ENCODE measurements around the gene HMOX1.

HMOX1 gene

DNA sequence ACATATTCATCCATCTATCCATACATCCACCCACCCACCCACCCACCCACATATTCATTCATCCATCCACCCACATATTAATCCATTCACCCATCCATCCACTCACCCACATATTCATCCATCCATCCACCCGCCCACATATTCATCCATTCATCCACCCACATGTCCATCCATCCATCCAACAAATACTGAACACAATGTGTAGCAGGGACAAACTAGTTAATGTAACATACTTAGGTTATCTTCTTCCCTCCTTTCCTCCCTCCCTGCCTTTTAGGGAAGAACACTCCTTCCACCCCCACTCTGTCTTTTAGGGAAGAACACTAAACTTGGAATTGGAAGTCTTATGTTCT is 58.4 kb downstream of the HMOX1 start:
- H3K4me3 ChIP-seq (ENCODE audit: low read depth, low read length) = no peak overlapping the region
- no peak for DNase-seq (ENCODE audit: low read depth)
- TF ChIP-seq, protein P1, sequence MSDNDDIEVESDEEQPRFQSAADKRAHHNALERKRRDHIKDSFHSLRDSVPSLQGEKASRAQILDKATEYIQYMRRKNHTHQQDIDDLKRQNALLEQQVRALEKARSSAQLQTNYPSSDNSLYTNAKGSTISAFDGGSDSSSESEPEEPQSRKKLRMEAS (IDR thresholded peaks at IDR 0.05; ENCODE audit: low read depth, low read length) = no peak
- no peak for TF ChIP-seq MYC (IDR thresholded peaks at IDR 0.05; ENCODE audit: low read depth, low read length)
- no peak for TF ChIP-seq POLR2A (IDR thresholded peaks at IDR 0.05; ENCODE audit: extremely low read depth, insufficient read length)
- TF ChIP-seq, protein P2, sequence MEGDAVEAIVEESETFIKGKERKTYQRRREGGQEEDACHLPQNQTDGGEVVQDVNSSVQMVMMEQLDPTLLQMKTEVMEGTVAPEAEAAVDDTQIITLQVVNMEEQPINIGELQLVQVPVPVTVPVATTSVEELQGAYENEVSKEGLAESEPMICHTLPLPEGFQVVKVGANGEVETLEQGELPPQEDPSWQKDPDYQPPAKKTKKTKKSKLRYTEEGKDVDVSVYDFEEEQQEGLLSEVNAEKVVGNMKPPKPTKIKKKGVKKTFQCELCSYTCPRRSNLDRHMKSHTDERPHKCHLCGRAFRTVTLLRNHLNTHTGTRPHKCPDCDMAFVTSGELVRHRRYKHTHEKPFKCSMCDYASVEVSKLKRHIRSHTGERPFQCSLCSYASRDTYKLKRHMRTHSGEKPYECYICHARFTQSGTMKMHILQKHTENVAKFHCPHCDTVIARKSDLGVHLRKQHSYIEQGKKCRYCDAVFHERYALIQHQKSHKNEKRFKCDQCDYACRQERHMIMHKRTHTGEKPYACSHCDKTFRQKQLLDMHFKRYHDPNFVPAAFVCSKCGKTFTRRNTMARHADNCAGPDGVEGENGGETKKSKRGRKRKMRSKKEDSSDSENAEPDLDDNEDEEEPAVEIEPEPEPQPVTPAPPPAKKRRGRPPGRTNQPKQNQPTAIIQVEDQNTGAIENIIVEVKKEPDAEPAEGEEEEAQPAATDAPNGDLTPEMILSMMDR (IDR thresholded peaks at IDR 0.05; ENCODE audit: low read depth, low read length) = no peak

DNA sequence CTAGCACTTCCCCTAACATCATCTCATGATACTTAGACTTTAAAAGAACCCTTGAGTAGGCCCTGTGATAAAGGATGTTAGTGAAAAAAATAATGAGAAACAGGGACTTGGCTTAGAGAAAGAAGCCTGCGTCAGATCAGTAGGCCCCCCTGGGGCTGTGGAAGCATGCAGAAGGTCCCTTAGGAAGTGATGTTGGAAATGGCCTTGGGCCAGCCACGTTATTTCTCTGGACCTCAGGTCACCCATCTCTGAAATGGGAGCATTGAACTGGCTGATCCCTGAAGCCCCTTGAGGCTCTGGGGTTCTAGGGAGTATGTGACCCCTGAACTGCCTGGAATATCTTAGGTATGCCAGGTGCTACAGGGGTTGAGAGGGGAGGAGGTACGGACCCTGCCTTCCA is 59.2 kb downstream of the HMOX1 start:
- H3K4me3 ChIP-seq (ENCODE audit: low read depth, low read length) = no peak overlapping the region
- DNase-seq (ENCODE audit: low read depth) = no peak
- TF ChIP-seq, protein P2 (IDR thresholded peaks at IDR 0.05; ENCODE audit: low read depth, low read length) = no peak
- TF ChIP-seq POLR2A (IDR thresholded peaks at IDR 0.05; ENCODE audit: extremely low read depth, insufficient read length) = no peak
- no peak for TF ChIP-seq MYC (IDR thresholded peaks at IDR 0.05; ENCODE audit: low read depth, low read length)
- TF ChIP-seq, protein P1 (IDR thresholded peaks at IDR 0.05; ENCODE audit: low read depth, low read length) = no peak

DNA sequence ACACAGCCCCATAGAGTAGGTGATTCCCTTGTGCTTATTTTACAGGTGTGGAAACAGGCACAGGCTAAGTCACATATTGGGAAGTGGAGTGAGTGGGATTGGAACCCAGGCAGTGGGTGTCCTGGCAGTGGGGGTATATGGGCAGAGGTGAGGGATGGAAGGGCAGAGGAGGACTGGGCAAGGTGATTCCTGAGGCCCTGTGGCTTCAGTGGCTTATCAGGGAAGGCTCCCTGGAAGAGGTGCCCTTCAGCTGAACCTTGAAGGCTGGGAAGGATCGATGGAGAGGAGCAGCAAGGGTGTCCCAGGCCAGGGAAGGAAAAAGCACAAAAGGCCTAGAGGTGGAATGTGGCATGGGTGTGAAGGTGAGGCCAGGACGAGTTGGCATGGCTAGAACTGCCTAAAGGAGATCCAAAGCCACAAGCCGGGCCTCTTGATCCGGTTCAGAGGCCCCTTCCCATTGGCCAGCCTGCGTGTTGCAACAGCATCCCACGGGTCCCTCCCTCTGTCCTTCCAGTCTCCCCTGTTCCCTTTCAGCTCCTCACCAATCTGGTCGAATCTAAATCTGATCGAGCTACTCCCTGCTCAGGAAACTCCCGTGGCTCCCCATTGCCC is 60.7 kb downstream of the HMOX1 start:
- no peak overlapping the region for H3K4me3 ChIP-seq (ENCODE audit: low read depth, low read length)
- TF ChIP-seq MYC (IDR thresholded peaks at IDR 0.05; ENCODE audit: low read depth, low read length) = no peak
- TF ChIP-seq, protein P2 (IDR thresholded peaks at IDR 0.05; ENCODE audit: low read depth, low read length) = no peak
- TF ChIP-seq POLR2A (IDR thresholded peaks at IDR 0.05; ENCODE audit: extremely low read depth, insufficient read length) = no peak
- TF ChIP-seq, protein P1 (IDR thresholded peaks at IDR 0.05; ENCODE audit: low read depth, low read length) = no peak
- no peak for DNase-seq (ENCODE audit: low read depth)

DNA sequence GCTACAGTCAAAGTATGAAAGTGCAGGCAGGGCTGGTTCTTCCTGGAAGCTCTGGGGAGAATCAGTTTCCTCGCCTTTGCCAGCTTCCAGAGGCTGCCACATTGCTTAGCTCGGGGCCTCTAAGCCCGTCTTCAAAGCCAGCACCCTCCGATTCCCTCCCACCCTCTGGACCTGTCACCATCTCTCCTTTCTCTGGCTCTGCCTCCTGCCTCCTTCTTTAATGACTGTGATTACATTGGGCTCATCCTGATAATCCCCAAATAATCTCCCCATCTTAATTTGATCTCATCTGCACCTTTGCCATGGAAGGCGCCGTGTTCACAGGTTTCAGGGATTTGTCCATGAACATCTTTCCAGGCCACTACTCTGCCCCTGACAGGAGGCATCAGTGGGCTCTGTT is 61.6 kb downstream of the HMOX1 start:
- no peak for DNase-seq (ENCODE audit: low read depth)
- H3K4me3 ChIP-seq (ENCODE audit: low read depth, low read length) = no peak overlapping the region
- TF ChIP-seq MYC (IDR thresholded peaks at IDR 0.05; ENCODE audit: low read depth, low read length) (no peak), POLR2A (IDR thresholded peaks at IDR 0.05; ENCODE audit: extremely low read depth, insufficient read length) (no peak)
- TF ChIP-seq, protein P2 (IDR thresholded peaks at IDR 0.05; ENCODE audit: low read depth, low read length) = no peak

DNA sequence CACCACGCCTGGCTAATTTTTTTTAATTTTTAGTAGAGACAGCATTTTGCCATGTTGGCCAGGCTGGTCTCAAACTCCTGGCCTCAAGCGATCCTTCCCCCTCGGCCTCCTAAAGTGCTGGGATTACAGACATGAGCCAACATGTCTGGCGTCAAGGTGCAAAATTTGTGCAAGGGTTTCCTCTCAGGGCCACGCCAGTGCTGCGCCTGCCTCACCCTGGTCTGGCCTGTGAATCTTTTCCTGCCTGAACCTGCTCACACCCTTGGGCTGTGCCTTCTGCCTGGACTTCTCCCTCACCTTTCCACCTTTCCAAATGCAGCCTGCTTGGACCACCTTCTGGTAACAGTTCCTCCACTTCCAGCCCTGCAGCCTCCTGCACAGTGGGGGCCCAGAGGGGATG is 62.4 kb downstream of the HMOX1 start:
- no peak overlapping the region for H3K4me3 ChIP-seq (ENCODE audit: low read depth, low read length)
- TF ChIP-seq, protein P2 (IDR thresholded peaks at IDR 0.05; ENCODE audit: low read depth, low read length) = no peak
- TF ChIP-seq MYC (IDR thresholded peaks at IDR 0.05; ENCODE audit: low read depth, low read length) (no peak), POLR2A (IDR thresholded peaks at IDR 0.05; ENCODE audit: extremely low read depth, insufficient read length) (no peak)
- TF ChIP-seq, protein P1 (IDR thresholded peaks at IDR 0.05; ENCODE audit: low read depth, low read length) = no peak
- DNase-seq (ENCODE audit: low read depth) = no peak

All from NB4 (cell line).